GM21737 (cell line): ENCODE results near the gene ZFPM1.

Source experiments
- ATAC-seq: cut with Tn5 transposase; IDR thresholded peaks from one replicate; pipeline ENCODE4 v1.9.1; 2021; ENCODE audit warnings: mild to moderate bottlenecking, moderate library complexity; ENCODE audit not compliant: unreplicated experiment

Gene ZFPM1

DNA sequence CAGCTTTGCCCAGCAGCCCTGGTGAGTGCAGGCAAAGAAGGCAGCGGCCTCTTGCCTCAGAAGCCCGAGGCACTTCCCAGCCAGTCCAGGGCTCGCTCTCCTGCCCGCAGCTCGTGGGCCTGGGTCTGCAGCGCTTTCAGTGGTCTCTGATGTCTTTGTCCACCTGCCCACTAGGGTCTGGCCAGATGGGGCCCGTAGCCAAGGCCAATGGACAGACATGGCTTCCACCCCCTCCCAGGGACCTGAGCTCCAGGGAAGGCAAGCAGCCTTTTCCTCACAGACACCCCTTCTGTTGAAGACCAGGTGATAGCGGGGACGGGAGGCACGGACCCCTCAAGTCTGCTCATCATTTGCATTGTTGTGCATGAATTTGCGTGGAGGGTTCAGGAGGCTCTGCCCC lies 83.4 kb downstream of the ZFPM1 start:
- ATAC-seq, result no peak

DNA sequence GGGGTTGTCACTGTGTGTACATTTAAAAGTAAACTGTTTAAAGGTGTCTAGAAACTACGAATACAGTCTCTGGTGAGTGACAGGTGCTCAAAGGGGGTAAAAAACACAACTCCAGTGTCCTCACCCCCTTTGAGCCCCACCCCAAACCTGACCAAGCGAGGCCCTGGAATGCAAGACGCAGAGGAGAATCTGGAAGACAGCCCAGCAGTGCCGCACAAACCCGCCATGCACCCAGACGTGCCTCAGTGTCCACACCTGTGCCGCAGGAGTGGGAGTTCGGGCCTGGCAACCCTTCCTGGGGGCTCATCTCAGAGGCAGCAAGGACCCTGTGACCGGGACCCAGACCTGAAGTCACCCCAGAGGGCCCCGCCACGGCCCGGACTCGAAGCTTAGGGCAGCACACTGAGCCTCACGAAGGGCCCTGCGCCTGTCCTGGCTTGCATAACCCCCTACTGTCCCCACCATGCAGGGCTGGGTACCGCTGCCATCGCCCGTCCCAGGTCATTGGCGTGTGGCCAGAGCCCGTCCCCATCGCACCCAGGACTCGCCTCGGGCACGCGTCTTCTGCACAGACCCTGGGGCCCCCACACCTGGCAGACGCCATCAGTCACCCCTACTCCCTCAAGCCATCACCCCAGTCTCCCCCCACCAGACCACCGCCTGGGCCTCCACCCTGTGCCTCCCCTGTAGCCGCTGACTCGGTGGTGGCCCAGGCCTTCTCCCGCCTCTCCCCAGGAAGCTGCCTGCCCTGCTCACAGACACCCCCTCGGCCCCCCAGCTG lies 84.1 kb downstream of the ZFPM1 start:
- no peak for ATAC-seq

DNA sequence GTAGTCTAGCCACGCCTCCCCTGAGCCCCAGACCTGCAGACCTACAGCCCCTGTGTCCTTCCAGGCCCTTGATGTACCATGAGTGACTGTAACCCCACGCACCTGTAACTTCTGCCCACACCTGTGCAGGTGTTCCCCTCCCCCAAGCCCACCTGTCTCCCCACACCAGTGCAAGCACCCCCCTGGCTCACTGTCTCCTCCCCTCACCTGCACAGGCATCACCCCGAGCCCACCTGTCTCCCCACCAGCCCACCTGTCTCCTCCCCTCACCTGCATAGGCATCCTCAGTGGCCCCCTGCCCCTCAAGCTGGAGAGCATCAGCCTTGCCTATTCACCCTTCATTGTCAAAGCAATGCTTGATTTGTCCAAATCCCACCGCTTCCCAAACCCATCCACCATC lies 84.8 kb downstream of the ZFPM1 start:
- ATAC-seq, result no peak

DNA sequence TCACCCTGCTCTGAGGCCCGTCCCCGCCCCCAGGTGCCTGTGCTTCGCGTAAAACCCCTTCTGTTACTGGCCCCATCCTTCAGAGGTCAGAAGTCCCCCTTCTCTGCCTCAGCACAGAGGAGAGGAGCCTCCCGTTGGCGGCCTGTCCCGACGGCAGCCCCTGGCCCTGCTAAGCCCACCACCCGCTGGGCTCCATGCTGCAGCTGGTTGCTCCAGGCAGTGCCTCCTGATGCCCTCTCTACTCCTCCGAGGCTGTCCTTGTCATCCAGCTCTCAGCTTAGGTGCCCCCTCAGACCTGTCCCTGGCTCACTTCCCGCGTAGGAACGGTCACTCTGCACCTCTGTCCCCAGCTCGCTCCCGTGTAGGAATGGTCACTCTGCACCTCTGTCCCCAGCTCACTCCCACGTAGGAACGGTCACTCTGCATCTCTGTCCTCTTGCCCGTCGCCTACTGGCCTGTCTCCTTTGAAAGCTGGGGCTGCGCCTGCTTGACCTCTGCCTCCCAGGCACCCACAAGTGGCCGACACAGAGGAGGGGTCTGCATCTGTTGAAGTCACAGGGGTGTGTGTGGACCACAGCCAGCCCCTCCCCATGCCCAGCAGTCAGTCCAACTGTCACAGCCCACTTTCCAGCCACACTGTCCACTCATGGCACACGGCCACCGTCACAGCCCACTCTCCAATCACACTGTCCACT lies 85.4 kb downstream of the ZFPM1 start:
- no peak for ATAC-seq

DNA sequence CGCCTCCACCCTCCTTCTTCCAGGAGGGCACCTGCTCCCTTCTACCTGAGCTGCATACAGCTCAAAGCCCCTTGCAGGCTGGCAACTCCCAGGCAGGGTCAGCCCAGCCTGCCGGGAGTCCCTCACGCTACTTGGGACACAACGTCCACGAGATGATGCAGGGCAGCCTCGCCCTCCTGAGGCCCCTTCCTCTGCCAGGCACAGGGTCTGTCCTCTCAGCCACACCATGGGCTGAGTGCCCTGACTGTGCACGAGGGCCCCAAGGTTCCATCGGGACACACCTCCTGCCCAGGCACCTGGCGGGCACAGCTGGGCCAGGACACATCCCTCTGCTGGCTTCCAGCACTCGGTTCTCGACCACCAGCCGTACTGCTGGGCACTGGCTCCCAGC lies 86.2 kb downstream of the ZFPM1 start:
- no peak for ATAC-seq

DNA sequence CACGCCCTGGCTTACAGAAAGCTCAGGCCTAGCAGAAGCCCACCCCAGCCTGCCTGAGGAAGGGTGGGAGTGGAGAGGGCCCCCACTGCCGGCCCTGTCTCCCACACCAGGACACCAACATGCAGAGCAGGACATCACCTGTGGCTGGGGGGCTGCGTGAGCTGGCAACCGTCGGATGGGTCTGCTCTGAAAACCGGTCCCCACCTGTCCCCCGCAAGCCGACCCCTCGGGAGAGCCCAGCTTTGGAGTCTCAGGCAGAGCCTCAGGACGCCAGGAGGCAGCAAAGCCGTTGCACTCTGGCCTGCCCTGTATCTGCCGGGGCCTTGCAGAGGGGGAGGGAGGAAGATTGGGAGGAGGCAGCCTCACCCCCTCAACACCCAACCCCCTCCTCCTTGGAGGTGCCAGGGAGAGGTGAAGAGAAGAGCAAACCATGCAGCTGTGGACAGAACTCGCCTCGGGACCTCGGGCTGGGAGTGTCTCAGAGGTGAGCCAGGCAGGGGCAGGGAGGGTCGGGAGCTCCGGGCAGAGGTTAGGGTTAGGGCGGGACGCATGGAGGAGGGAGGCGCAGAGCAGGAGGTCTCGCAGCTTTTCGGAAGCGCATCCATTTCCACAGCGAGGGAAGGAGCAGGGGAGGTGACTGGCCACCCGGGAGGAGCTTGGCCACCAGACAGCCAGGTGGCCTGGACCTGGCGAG lies 86.7 kb downstream of the ZFPM1 start:
- no peak for ATAC-seq

DNA sequence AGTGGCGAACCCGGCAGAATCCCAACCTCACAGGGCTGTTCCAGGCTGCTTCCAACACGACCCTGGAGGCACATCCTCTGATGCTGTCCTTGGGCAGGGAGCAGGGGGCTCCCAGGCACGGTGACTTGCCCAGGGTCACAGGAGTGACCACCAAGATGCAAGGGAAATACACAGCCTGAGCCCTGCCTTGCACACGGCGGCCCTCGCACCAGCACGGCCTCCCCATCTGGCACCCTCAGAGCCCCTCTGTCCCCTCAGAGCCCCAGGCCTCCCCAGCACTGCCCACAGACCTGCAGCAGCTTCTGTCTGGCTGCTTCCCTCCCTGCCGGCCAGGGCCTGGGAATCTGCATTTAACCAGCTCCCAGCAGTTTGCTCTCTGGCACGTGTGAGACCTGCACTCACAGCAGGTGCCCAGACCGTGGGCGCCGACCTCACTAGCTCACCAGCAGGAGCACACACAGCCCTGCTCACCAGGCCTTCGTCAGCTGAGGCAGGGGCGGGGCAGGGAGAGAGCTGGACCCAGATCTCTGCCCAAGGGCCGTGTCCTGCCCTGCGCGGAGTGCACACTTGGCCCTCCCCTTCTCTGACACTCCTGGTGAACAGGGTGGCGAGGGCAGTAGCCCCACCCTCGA lies 87.4 kb downstream of the ZFPM1 start:
- ATAC-seq, result no peak

DNA sequence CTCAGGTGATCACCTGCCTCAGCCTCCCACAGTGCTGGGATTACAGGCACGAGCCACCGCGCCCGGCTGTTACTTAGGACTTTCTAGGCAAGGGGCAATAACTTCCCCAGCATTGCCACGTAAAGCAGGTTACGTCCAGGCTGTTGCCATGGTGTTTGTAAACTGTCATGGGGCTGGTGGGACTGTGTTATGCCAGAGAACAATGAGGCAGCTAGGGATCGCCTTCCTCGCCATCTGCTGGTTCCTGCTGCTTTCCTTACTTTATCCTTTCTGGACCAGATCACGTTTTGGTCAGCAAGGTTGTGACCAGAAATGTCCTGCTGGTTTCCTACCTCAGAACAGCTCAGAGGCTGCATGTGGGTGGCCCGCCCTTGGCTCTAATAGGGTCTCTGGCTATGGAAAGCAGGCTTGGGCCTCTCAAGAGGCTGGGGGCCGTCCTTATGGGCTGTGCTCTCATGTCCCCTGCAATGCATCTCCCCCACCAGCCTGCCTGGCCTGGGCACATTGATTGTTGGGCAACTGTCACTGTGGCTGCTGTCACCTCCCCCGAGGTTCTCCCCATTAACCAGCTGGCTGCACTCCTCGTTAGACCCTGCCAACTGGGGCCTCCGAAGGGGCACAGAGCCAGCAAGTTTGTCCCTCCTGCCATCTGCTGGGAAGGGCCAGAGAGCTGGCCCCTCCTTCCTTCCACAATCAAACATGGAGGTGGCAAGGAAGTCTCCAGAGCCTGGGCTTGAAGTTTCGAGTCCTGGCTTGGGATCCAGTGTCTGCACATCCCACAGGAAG lies 88.9 kb downstream of the ZFPM1 start:
- ATAC-seq, result no peak

DNA sequence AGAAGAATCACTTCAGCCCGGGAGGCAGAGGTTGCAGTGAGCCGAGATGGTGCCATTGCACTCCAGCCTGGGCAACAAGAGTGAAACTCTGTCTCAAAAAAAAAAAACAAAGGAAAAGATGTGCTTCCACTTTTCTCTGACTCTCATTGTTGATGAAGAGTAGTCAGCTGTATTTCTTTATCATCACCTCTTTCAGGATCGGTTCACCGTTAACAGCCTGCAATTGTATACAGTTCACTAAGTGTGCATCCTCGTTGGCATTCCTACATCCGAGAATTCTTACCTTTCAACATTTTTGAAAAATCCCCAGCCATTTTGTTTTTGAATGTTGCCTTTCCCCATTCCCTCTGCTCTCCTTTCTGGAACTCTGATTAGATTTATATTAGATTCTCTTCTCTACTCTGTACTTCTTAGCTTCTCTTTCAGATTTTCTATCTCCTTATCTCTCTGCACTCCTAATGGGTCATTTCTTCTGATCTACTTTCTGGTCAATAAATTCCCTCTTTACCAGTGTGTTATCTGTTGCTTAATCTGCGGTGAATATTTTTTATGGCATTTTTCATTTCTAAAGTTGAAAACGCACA lies 90.2 kb downstream of the ZFPM1 start:
- ATAC-seq, result no peak

DNA sequence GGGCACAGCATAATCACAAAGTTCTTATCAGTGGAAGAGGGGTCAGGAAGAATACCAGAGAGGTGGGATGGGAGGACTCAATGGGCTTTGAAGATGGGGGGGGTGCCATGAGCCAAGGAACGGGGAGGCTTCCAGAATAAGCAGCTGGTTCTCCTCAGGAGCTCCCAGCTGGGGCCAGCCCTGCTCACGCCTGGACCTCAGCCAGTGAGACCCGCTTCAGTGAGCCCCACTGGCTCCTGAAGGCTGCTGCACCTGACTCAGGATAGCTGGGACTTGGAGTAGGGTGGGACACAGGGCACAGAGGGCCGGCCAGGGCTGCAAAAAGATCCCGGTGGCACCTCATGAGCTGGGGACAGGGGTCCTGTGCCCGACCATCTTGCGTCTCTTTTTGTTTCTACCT lies 92.7 kb downstream of the ZFPM1 start:
- ATAC-seq, result no peak

DNA sequence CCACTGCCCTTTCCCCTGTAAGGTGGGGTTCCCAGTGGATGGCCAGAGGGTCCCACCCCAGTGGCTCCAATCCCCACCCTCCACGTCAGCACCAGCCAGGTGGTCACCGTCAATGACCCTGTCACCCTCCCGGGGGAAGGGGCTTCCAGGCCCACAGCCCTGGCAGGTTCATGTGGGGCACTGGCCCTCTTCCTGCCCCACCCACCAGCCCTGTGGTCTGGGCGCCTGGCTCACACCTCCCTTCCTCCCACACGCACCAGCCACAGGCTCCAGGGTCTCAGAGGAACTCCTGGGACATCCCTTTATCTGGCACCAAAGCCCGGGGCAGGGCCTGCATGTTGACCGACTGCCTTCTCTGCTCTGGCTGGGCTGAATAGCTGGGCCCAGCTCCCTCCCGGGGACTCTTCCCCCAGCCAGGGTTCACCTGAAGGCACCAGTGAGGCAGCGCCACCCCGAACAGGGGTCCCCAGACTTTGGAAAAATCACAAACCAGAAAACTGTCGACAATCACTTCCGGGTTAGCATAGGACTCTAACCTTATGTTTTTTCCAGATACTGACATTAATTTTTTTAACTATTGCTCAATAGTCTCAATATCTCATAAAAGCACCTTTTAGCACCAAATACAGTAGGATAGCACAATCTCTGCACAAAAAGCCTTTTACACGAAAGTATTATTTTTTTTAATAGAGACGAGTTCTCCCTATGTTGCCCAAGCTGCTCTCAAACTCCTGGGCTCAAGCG lies 95.2 kb downstream of the ZFPM1 start:
- ATAC-seq, result no peak

DNA sequence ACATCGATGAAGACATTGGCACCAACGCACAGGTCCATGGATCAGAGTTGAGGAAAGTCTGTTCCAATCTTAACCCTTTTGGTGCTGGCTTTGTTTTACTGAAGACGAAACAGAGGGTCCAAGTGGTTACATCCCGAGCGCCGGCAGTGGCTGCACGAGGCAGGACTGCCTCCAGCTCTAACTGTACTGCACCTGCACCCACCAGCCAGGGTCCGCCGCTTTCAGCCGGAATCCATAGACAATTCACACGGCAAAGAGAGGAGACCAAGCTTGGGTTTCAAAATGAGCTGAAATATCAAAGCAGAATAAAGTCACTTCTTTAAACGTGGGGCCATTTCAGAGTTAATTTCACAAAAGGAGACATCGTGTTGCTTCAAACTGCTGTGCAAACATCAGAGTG lies 95.9 kb downstream of the ZFPM1 start:
- no peak for ATAC-seq

DNA sequence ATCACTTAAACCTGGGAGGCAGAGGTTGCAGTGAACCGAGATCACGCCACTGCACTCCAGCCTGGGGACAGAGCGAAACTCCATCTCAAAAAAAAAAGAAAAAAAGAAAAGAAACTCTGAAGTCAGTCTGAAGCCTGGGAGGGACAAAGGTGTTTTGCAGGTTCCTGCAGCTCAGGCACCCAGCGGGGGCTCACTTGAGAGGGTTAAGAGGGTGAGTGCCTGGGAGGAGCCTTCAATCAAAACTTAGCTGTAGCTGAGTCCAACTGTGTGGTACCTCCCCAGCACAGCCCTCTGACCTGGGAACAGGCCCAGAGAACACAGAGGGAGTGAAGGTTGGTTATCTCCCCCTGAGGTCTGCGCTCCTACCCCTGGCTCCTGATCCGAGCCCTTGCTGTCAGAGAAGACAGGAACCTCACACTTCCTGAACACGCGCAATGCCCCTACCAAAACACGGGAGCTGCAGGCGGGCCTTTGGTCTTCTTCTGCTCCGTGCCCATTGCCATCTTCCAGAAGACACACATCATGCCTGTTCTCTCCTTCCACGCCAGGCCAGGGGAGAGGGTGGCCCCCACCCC lies 96.7 kb downstream of the ZFPM1 start:
- no peak for ATAC-seq

DNA sequence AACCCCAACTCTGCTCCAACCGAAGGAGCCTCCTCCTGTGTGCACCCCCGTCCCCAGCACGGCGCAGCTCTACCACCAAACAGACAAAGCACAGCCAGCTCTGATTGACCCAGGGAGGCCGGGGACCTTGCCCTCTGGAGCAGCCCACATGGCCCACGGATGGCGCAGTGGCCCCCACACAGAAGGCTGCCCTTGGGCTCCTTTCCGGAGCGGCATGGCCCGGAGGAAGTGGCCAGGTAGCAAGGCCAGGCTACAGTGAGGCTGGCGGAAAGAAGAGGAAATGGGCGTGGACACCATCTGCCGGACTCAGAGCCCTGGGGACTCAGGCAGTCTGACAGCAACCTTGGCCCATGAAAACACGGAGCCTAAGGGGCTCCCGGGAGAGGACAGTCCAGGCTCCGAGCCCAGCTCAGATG lies 97.2 kb downstream of the ZFPM1 start:
- ATAC-seq, result no peak

DNA sequence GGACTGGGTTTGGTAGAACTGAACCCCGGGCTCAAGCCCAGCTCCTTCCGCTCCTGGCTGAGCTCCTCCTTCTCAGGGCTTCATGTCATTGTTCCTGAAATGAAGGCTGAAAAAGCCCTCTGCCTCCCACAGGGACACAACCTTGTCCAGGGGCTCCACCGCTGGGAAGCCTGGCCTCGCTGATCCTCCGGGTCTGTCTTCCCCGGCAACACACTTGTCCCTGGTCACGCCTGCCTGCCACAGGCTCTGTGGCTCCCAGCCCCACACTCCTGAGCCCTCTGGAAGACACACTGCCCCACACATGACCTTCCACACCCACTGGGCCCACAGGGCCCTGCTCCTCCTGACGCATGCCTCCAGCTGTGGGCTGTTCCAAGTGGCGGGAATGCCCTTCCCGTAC lies 99.1 kb downstream of the ZFPM1 start:
- ATAC-seq, result no peak

DNA sequence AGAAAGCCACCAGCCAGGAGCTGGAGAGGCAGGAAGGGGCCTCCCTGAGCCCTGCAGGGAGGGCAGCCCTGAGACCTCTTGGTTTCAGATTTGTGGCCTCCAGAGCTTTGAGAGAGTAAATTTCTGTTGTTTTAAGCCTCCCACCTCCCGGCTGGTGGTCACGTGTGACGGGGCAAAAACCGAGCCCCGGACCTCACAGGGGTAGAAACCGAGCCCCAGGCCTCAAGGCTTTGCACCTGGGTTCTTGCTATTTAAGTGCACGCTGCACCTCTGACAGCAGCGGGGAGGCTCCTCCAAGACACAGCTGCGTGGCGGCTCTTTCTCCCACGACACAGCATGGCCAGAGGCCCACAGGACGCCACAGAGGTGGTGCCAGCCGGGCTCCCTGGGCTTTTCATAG lies 99.7 kb downstream of the ZFPM1 start:
- ATAC-seq, result no peak

DNA sequence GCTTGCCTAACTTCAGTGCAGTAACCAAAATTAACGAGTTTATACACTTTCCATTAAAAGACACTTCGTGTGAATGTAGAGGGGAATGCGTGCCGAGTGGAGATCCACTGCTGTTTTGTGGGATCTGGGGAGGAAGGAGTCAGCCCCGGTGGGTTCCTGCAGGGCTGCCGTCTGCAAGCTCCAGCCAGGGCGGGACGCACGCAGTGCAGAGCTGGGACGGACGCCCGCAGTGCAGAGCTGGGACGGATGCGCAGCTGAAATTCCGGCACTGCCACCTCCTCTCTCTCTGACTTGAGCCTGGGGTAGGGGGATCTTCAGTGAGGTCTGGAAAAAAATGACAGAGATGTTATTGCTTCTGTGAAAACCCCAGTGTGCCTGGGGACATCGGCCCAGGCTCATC lies 100.7 kb downstream of the ZFPM1 start:
- ATAC-seq, result no peak

DNA sequence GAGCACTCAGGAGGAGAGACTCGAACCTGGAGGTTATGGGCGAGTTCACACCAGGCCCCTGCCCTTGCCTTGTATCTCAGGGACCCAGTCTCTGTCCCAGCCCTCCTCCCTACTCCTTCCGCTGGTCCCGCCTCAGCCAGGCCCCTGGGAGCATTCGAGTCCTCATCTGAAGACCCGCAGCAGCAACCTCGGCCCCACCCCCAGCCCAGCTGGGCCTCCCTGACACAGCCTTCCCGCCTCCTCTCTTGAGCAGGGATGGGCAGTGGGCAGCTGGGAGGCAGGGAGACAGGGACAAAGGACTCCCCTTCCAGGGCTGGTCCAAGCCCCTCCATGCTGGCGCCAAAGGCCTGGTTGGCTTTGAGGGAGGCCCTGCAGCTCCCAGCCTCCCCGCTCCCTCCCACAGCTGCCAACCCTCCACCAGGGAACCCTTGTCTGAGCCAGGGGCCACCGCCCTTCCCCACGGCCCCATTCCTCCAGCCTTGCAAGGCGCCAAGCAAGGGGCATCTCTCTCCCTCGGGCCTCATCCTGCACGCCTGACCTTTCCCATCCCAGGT lies 101.7 kb downstream of the ZFPM1 start:
- ATAC-seq, result no peak
